Measurements from ENCODE around the gene CRACDL. TPM values are rescaled to one million over a fixed set of nuclear protein-coding genes. Genes with fewer than 3 reads are reported as not detected.

The CRACDL gene
- total RNA-seq, 3 donors from 2014 or later (not counting 1 experiment from before 2014, with no cell fraction given): 0.09 to 0.40 (median 0.11) TPM

GRCh38 chr2:98910349-98911125, 25.5 kb downstream of the CRACDL start:
- H3K9me3 Mint-ChIP-seq: no peaks in the 10 kb centered on the region
- intact Hi-C loops (cut with micrococcal nuclease): no loop called here
- Histone ChIP-seq H3K4me1 (ENCODE audit: control insufficient read depth, insufficient read depth, low read length) (peaks cover 33% of the 10 kb centered on the region), H3K27ac (ENCODE audit: low read length) (no peak overlapping the region), H3K36me3 (ENCODE audit: control insufficient read depth, insufficient read depth, low read length) (no peaks in the 10 kb centered on the region), H3K9me3 (ENCODE audit: control insufficient read depth, insufficient read depth, low read length) (no peaks in the 10 kb centered on the region), H3K4me3 (ENCODE audit: low read length) (no peak overlapping the region), H3K27me3 (ENCODE audit: control insufficient read depth, insufficient read depth, low read length) (peaks cover 15% of the 10 kb centered on the region)
- WGBS (ENCODE audit: insufficient coverage): 90% methylated on average over 9 of the region's 10 CpGs
- no peak for TF ChIP-seq CTCF (IDR thresholded peaks at IDR 0.05)
- peaks cover 18 to 21% of the 10 kb centered on the region in 2 donors for H3K4me1 Mint-ChIP-seq
- H3K27me3 Mint-ChIP-seq (ENCODE audit: low read depth in 2 of 2): peaks cover 15 to 66% of the 10 kb centered on the region in 2 donors
- ATAC-seq (no peak), DNase-seq (no peak)
- H3K4me3 Mint-ChIP-seq: no peak overlapping the region
- H3K27ac Mint-ChIP-seq: no peak overlapping the region
- H3K36me3 Mint-ChIP-seq: no peaks in the 10 kb centered on the region

- Histone ChIP-seq H3K36me3 (ENCODE audit: control insufficient read depth, insufficient read depth, low read length) (no peaks in the 10 kb centered on the region), H3K9me3 (ENCODE audit: control insufficient read depth, insufficient read depth, low read length) (no peaks in the 10 kb centered on the region), H3K27me3 (ENCODE audit: control insufficient read depth, insufficient read depth, low read length) (peaks cover 13% of the 10 kb centered on the region), H3K4me1 (ENCODE audit: control insufficient read depth, insufficient read depth, low read length) (peaks cover 33% of the 10 kb centered on the region), H3K27ac (ENCODE audit: low read length) (no peak overlapping the region), H3K4me3 (ENCODE audit: low read length) (no peak overlapping the region)
- ATAC-seq (no peak), DNase-seq (no peak)
- WGBS (ENCODE audit: insufficient coverage): 15% methylated on average over 19 of the region's 19 CpGs
- peaks cover 18 to 21% of the 10 kb centered on the region in 2 donors for H3K4me1 Mint-ChIP-seq
- peaks cover 15 to 57% of the 10 kb centered on the region in 2 donors for H3K27me3 Mint-ChIP-seq (ENCODE audit: low read depth in 2 of 2)
- no peaks in the 10 kb centered on the region for H3K36me3 Mint-ChIP-seq
- no peak for TF ChIP-seq CTCF (IDR thresholded peaks at IDR 0.05)
- intact Hi-C loops (cut with micrococcal nuclease): no loop called here
- H3K27ac Mint-ChIP-seq: no peak overlapping the region
- H3K4me3 Mint-ChIP-seq: no peak overlapping the region
- H3K9me3 Mint-ChIP-seq: no peaks in the 10 kb centered on the region
Measured at GRCh38 chr2:98909317-98910211, 26.5 kb downstream of the CRACDL start.

DNA sequence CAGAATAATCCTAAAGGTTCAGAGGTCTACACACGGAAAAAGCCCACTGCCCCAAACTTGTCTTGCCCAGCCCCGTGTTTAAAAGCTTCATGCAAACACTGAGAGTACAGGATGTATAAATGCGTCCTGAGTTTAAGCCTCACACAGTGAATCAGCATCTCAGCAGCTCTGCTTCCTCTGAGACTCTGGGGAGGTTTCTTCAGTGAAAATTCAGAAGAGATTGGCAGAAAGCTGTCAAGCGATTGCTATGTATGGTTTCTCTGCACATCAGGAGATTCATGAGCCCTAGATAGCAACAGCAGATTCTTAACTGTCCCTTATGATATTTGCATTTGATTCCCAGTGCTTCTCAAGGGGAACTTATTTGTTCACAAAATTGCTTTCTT, 27.1 kb downstream of the CRACDL start:
- Mint-ChIP-seq H3K9me3 (no peaks in the 10 kb centered on the region), H3K27me3 (ENCODE audit: low read depth in 2 of 2) (peaks cover 15 to 55% of the 10 kb centered on the region in 2 donors), H3K36me3 (no peaks in the 10 kb centered on the region), H3K4me1 (peaks cover 18 to 21% of the 10 kb centered on the region in 2 donors), H3K27ac (no peak overlapping the region), H3K4me3 (no peak overlapping the region)
- no peak overlapping the region for H3K27ac ChIP-seq (ENCODE audit: low read length)
- H3K4me3 ChIP-seq (ENCODE audit: low read length): no peak overlapping the region
- DNase-seq (peak in 1 of 2 donors; percentile 27), ATAC-seq (no peak)
- H3K36me3 ChIP-seq (ENCODE audit: control insufficient read depth, insufficient read depth, low read length): no peaks in the 10 kb centered on the region
- H3K4me1 ChIP-seq (ENCODE audit: control insufficient read depth, insufficient read depth, low read length): peaks cover 33% of the 10 kb centered on the region
- H3K9me3 ChIP-seq (ENCODE audit: control insufficient read depth, insufficient read depth, low read length): no peaks in the 10 kb centered on the region
- peaks cover 13% of the 10 kb centered on the region for H3K27me3 ChIP-seq (ENCODE audit: control insufficient read depth, insufficient read depth, low read length)
- intact Hi-C loops (cut with micrococcal nuclease): no loop called here
- WGBS (ENCODE audit: insufficient coverage): 11% methylated on average over 4 of the region's 4 CpGs
- TF ChIP-seq CTCF (IDR thresholded peaks at IDR 0.05): no peak

Measured in natural killer cell (primary cell).